IMR-90 (cell line): ENCODE measurements around the gene PLPP4. TPM values are rescaled to one million over a fixed set of nuclear protein-coding genes. Genes with fewer than 3 reads are reported as not detected.

Experiments used
- ATAC-seq: fragments of 200-7000 bp; cut with Tn5 transposase; 2 replicates; pipeline ENCODE4 v1.9.1; 2020; ENCODE audit warnings: low read depth, mild to moderate bottlenecking, moderate library complexity
- BruUV-seq: library from RNA; stranded (reverse); fragments of 400-500 nt; replicated peaks from 2 replicates; lab custom pipeline; 2021; lab: Mats Ljungman, UMichigan
- CTCF ChIA-PET: fragments of 300-600 bp; formaldehyde crosslinking; extraction: SDS; loops from one replicate; lab custom pipeline; 2021; ENCODE audit warnings: antibody characterized with exemption; lab: Yijun Ruan, JAX
- POLR2A ChIA-PET: fragments of 300-600 bp; sonication (Branson Sonifier 250); formaldehyde crosslinking; loops from one replicate; lab custom pipeline; 2022; ENCODE audit warnings: antibody characterized with exemption; ENCODE audit not compliant: unreplicated experiment; lab: Charles Lee
- DNase-seq: peaks from one replicate; pipeline ENCODE4 v3.0.0; 2013
- H2AFZ ChIP-seq: replicated peaks from 2 replicates; pipeline ENCODE3; 2013; ENCODE audit warnings: low read length, mild to moderate bottlenecking; ENCODE audit not compliant: poor library complexity
- H2AK5ac ChIP-seq: 2 replicates; pipeline ENCODE4 v1.6.1; 2013; ENCODE audit warnings: low read depth, low read length, inconsistent platforms
- H2AK9ac ChIP-seq: replicated peaks from 2 replicates; pipeline ENCODE3; 2013; ENCODE audit warnings: mild to moderate bottlenecking, low read depth, low read length, moderate library complexity; ENCODE audit not compliant: poor library complexity
- H2BK120ac ChIP-seq: 2 replicates; pipeline ENCODE4 v1.6.1; 2013; ENCODE audit warnings: low read depth, low read length, inconsistent platforms
- H2BK15ac ChIP-seq: 3 replicates; pipeline ENCODE4 v1.6.1; 2013; ENCODE audit warnings: low read depth, low read length, inconsistent platforms
- H2BK20ac ChIP-seq: 2 replicates; pipeline ENCODE4 v1.6.1; 2013; ENCODE audit warnings: low read depth, mild to moderate bottlenecking, inconsistent platforms, low read length, moderate library complexity
- H2BK5ac ChIP-seq: 2 replicates; pipeline ENCODE4 v1.6.1; 2013; ENCODE audit warnings: mild to moderate bottlenecking, low read depth, low read length, inconsistent platforms; ENCODE audit not compliant: poor library complexity, severe bottlenecking
- H3K14ac ChIP-seq: replicated peaks from 2 replicates; pipeline ENCODE4 v1.6.1; 2013; ENCODE audit warnings: low read depth, low read length, inconsistent platforms
- H3K18ac ChIP-seq: 2 replicates; pipeline ENCODE4 v1.6.1; 2013; ENCODE audit warnings: low read depth, low read length, control low read depth
- H3K23ac ChIP-seq: 2 replicates; pipeline ENCODE4 v1.6.1; 2013; ENCODE audit warnings: low read depth, low read length, inconsistent platforms
- H3K27ac ChIP-seq: 2 replicates; pipeline ENCODE4 v1.5.1; 2013; ENCODE audit warnings: mild to moderate bottlenecking, control low read depth, low read length; ENCODE audit not compliant: insufficient read depth
- H3K27me3 ChIP-seq: 2 replicates; pipeline ENCODE4 v1.6.1; 2013; ENCODE audit warnings: low read length; ENCODE audit not compliant: control insufficient read depth, insufficient read depth
- H3K36me3 ChIP-seq: 2 replicates; pipeline ENCODE4 v1.6.1; 2013; ENCODE audit warnings: low read length, mixed read lengths; ENCODE audit not compliant: control insufficient read depth, insufficient read depth
- H3K4ac ChIP-seq: 2 replicates; pipeline ENCODE4 v1.6.1; 2013; ENCODE audit warnings: low read depth, low read length, inconsistent platforms
- H3K4me1 ChIP-seq: 2 replicates; pipeline ENCODE4 v1.6.1; 2013; ENCODE audit warnings: low read length, mixed read lengths; ENCODE audit not compliant: control insufficient read depth, insufficient read depth
- H3K4me2 ChIP-seq: 2 replicates; pipeline ENCODE4 v1.6.1; 2013; ENCODE audit warnings: low read depth, mild to moderate bottlenecking, control low read depth, low read length, moderate library complexity
- H3K4me3 ChIP-seq: 2 replicates; pipeline ENCODE4 v1.5.1; 2013; ENCODE audit warnings: low read depth, mild to moderate bottlenecking, control low read depth, low read length, moderate library complexity; ENCODE audit not compliant: insufficient read depth
- H3K56ac ChIP-seq: 2 replicates; pipeline ENCODE4 v1.6.1; 2013; ENCODE audit warnings: low read length, inconsistent platforms; ENCODE audit not compliant: insufficient read depth; ENCODE audit errors: extremely low read depth
- H3K79me1 ChIP-seq, 2 experiments: 2 replicates each; pipeline ENCODE4 v1.6.1; 2013; ENCODE audit warnings: low read length in 2 of 2, inconsistent platforms in 1 of 2, low read depth in 1 of 2
- H3K9ac ChIP-seq: 2 replicates; pipeline ENCODE4 v1.6.1; 2013; ENCODE audit warnings: low read depth, low read length, control low read depth
- H3K9me1 ChIP-seq: 2 replicates; pipeline ENCODE4 v1.6.1; 2013; ENCODE audit warnings: low read length, inconsistent platforms; ENCODE audit not compliant: insufficient read depth
- H3K9me3 ChIP-seq: 2 replicates; pipeline ENCODE4 v1.6.1; 2013; ENCODE audit warnings: low read length; ENCODE audit not compliant: control insufficient read depth, insufficient read depth
- H4K20me1 ChIP-seq: 2 replicates; pipeline ENCODE4 v1.6.1; 2013; ENCODE audit warnings: low read length, inconsistent platforms; ENCODE audit not compliant: insufficient read depth
- H4K5ac ChIP-seq: 2 replicates; pipeline ENCODE4 v1.6.1; 2013; ENCODE audit warnings: mild to moderate bottlenecking, low read depth, low read length, control low read depth
- H4K8ac ChIP-seq, 2 experiments: 2 replicates each; pipeline ENCODE4 v1.6.1; 2013; ENCODE audit warnings: low read depth in 2 of 2, low read length in 2 of 2, control low read depth in 1 of 2, inconsistent platforms in 1 of 2
- H4K91ac ChIP-seq: 2 replicates; pipeline ENCODE4 v1.6.1; 2013; ENCODE audit warnings: low read depth, low read length, inconsistent platforms; ENCODE audit not compliant: insufficient read depth
- ELK1 ChIP-seq: fragments of 150-350 bp; IDR thresholded peaks from 2 replicates; pipeline ENCODE4 v1.6.1; 2016; ENCODE audit warnings: low read depth, mild to moderate bottlenecking, low read length, moderate library complexity, borderline replicate concordance
- MAFK ChIP-seq: IDR thresholded peaks from 2 replicates; pipeline ENCODE4 v1.6.1; 2012; ENCODE audit warnings: low read depth, low read length, improper control_type of control experiment
- MXI1 ChIP-seq: IDR thresholded peaks from 2 replicates; pipeline ENCODE4 v1.6.1; 2012; ENCODE audit warnings: low read depth, mild to moderate bottlenecking, low read length, moderate library complexity, borderline replicate concordance
- POLR2A ChIP-seq: IDR thresholded peaks from 2 replicates; pipeline ENCODE4 v1.6.1; 2012; ENCODE audit warnings: mild to moderate bottlenecking, low read depth, low read length
- RFX5 ChIP-seq: IDR thresholded peaks from 2 replicates; pipeline ENCODE4 v1.8.0; 2012; ENCODE audit warnings: low read depth, mild to moderate bottlenecking, low read length, moderate library complexity
- SMC3 ChIP-seq: fragments of 150-350 bp; IDR thresholded peaks from 2 replicates; pipeline ENCODE4 v1.6.1; 2016; ENCODE audit warnings: low read depth, mild to moderate bottlenecking, antibody characterized with exemption, low read length, moderate library complexity
- WGBS, 2 experiments: methylation state at CpG; one replicate each; pipeline versions ENCODE4 v1.1.5 to v1.1.7; 2013; ENCODE audit warnings: missing lambda C conversion rate in 2 of 2; ENCODE audit not compliant: insufficient read length in 1 of 2; ENCODE audit errors: extremely low coverage in 2 of 2; 5-methylcytosine and 5-hydroxymethylcytosine counted together
- dilution Hi-C: fragments of 300-500 bp; cut with HindIII; formaldehyde crosslinking; loops from one replicate; pipeline ENCODE4 v1.14.3; 2018; ENCODE audit warnings: low sequenced_read_pairs; ENCODE audit not compliant: unreplicated experiment
- in situ Hi-C: fragments of 300-500 bp; cut with MboI; formaldehyde crosslinking; loops from 3 replicates; pipeline ENCODE4 v1.14.3; 2019; ENCODE audit warnings: low sequenced_read_pairs, inconsistent platforms, mixed read lengths
- intact Hi-C: fragments of 100-400 bp; cut with micrococcal nuclease; formaldehyde crosslinking; loops from 2 replicates; pipeline ENCODE4 v1.10.0; 2022
- polyA plus RNA-seq, 3 experiments: library from polyadenylated mRNA; depleted of rRNA; stranded (reverse); fragments of >200 nt; gene quantifications; 2 replicates each; pipeline ENCODE4 v1.2.3, GENCODE V29; 2012; ENCODE audit warnings: low replicate concordance in 1 of 3
- total RNA-seq: library from RNA; depleted of rRNA; stranded (reverse); fragments of >200 nt; gene quantifications from 2 replicates; pipeline ENCODE4 v1.2.3, GENCODE V29; 2012
- TF ChIP-seq, protein P1 (sequence below): fragments of 150-350 bp; IDR thresholded peaks from 2 replicates; pipeline ENCODE4 v1.6.1; 2017; ENCODE audit warnings: mild to moderate bottlenecking, antibody characterized with exemption, low read length, low read depth

The PLPP4 gene
- total and polyA plus RNA-seq, 2 of the 4 experiments (the other 2 are of a cell fraction), result 0.18 to 0.60 TPM

DNA sequence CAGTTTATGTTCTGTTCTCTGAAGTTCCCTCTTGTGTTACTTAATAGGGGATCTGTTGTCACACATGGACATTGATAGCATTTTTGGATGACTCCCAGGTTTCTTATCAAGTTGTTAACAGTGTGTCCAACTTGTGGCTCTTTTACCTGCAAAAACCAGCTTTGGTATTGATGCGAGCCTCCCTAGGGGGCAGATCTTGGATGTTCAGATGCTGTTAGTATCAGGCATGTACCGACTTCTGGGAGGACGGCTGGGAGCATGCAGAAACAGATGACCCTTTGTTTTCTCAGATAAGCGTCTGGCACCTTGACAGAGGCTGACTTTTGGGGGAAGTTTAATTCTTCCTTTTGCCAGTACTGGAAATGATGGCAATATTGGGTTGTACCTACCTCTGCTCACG is 2.2 kb downstream of the PLPP4 start:
- DNase-seq, result no peak

More for the DNA sequence above, 2.2 kb downstream of the PLPP4 start:
- Histone ChIP-seq H4K20me1 (no peaks in the 10 kb centered on the region), H4K5ac (no peak overlapping the region), H3K4me3 (no peak overlapping the region), H3K9ac (no peak overlapping the region), H3K36me3 (no peaks in the 10 kb centered on the region), H2BK5ac (no peak overlapping the region), H2AK9ac (no peak overlapping the region), H3K14ac (no peak overlapping the region), H3K9me1 (no peaks in the 10 kb centered on the region), H4K8ac (no peak overlapping the region), H3K27ac (no peak overlapping the region), H4K91ac (no peak overlapping the region), H3K18ac (no peak overlapping the region), H3K9me3 (peaks cover 16% of the 10 kb centered on the region), H3K4me2 (no peak overlapping the region), H2AK5ac (no peak overlapping the region), H3K23ac (no peak overlapping the region), H2BK120ac (no peak overlapping the region), H3K27me3 (no peaks in the 10 kb centered on the region), H2AFZ (no peak overlapping the region), H3K79me1 (no peaks in the 10 kb centered on the region), H2BK20ac (no peak overlapping the region), H3K56ac (no peak overlapping the region), H3K4ac (no peak overlapping the region), H2BK15ac (no peak overlapping the region), H3K4me1 (no peaks in the 10 kb centered on the region)
- CTCF ChIA-PET, result interaction anchor here (1.0 kb wide), 1 partner anchor 35 kb away, joined by 3 read pairs; no protein-coding TSS in a partner anchor
- POLR2A ChIA-PET, result no interaction called here
- TF ChIP-seq, protein P1, sequence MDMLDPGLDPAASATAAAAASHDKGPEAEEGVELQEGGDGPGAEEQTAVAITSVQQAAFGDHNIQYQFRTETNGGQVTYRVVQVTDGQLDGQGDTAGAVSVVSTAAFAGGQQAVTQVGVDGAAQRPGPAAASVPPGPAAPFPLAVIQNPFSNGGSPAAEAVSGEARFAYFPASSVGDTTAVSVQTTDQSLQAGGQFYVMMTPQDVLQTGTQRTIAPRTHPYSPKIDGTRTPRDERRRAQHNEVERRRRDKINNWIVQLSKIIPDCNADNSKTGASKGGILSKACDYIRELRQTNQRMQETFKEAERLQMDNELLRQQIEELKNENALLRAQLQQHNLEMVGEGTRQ, result no peak
- TF ChIP-seq SMC3, result no peak
- no peak for TF ChIP-seq MXI1
- TF ChIP-seq ELK1, result no peak
- TF ChIP-seq RFX5, result no peak
- no peak for TF ChIP-seq MAFK
- no peak for TF ChIP-seq POLR2A
- in situ Hi-C loops, result no loop called here
- ATAC-seq, result no peak
- BruUV-seq, result no TSS peak
- dilution Hi-C loops, result no loop called here
- intact Hi-C loops, result no loop called here
- 5% methylated on average over 4 of the region's 5 CpGs; no CpG with 5 or more reads in 1 of the 2 experiments for WGBS, 2 experiments
